NT2/D1 (cell line): Measurements from ENCODE around the gene NIM1K.

Source experiments
- SUZ12 ChIP-seq: IDR thresholded peaks from 2 replicates; pipeline ENCODE4 v1.6.1; 2011; ENCODE audit not compliant: insufficient read length, insufficient read depth; ENCODE audit errors: extremely low read depth
- YY1 ChIP-seq: IDR thresholded peaks from 2 replicates; pipeline ENCODE4 v1.6.1; 2011; ENCODE audit not compliant: insufficient read length, insufficient read depth
- ZNF274 ChIP-seq: IDR thresholded peaks from 2 replicates; pipeline ENCODE4 v1.6.1; 2011; ENCODE audit warnings: mild to moderate bottlenecking, low read depth, low read length

DNA sequence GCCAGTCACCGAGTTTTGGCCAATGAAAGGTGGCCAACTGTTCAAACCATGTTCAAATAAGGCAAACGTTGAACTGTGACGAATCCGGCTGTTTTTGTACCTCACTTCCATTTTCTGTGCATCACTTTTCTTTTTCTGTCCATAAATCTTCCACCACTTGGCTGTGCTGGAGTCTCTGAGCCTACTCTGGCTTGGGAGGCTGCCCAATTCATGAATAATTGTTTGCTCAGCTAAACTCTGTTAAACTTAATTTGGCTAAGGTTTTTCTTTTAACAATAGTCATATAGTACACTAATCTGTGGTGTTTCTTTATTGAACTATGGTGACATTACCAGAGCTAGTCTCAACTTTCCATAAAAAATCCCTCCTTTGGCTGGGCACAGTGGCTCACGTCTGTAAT, 11.3 kb downstream of the NIM1K start:
- TF ChIP-seq SUZ12 (no peak), YY1 (no peak), ZNF274 (no peak)
